ENCODE measurements around the gene RTN4.
"Not testable (repeated sequence)": the region's sequence is repeated elsewhere in the genome, so short reads cannot be mapped to it uniquely, and the experiment has no call there.

The RTN4 gene

DNA sequence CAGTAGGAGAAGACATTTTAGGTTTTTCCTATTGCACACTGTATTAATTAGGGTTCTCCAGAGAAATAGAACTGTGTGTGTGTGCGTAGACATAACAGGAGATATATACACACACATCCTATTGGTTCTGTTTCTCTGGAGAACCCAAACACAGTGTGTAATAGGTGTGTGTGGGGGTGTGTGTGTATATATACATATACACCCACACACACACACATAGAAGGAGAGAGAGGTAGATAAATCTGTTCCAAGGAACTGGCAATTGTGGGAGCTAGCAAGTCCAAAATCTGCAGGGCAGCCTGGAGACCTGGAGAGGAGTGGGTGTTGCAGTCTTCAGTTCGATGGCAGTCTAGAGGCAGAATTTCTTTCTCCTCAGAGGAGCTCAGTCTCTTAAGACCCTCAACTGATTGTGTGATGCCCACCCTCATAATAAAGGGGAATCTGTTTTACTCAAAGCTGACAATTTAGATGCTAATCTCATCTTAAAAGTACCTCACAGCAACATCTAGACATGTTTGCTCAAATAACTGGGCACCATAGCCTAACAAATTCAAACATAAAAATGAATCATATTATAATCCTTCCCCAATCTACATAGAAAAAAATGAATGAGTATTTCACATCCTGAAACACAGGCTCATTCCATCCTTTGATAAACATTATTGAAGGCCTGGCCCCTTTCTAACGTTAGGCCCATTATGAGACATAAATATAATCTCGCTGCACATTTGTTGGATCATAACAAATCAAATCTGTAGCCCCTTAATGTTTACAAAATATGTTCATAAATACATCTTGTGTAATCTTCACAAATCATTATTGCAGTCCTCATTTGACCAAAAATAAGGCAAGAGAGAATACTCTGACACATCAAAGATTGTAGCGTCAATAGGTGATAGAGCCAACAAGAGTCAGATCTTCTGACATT, 35.1 kb upstream of the RTN4 start:
- DNase-seq: no peak
- no peak overlapping the region for H3K27ac Mint-ChIP-seq
- no peaks in the 10 kb centered on the region for H3K27me3 Mint-ChIP-seq
- H3K4me1 Mint-ChIP-seq: no peaks in the 10 kb centered on the region
- ATAC-seq (replicated peaks): no peak
- no peak overlapping the region for H3K4me3 Mint-ChIP-seq
- H3K36me3 Mint-ChIP-seq: peaks cover 0 to 2% of the 10 kb centered on the region in 2 donors
- peaks cover 2 to 4% of the 10 kb centered on the region in 2 donors for H3K9me3 Mint-ChIP-seq

DNA sequence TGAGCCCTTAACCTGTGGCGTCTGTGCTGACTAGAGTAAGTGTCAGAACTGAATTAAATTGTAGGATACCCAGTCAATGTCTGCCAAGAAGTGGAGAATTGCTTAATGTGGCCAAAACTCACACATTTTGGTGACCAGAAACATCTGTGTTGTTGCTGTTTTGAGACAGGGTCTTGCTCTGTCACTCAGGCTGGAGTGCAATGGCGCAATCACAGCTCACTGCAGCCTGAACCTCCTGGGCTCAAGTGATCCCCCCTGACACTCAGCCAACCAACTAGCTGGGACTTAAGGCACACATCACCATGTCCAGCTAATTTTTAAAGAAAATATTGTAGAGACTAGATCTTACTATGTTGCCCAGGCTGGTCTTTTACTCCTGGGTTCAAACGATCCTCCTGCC, 34.4 kb upstream of the RTN4 start:
- no peak overlapping the region for H3K27ac Mint-ChIP-seq

DNA sequence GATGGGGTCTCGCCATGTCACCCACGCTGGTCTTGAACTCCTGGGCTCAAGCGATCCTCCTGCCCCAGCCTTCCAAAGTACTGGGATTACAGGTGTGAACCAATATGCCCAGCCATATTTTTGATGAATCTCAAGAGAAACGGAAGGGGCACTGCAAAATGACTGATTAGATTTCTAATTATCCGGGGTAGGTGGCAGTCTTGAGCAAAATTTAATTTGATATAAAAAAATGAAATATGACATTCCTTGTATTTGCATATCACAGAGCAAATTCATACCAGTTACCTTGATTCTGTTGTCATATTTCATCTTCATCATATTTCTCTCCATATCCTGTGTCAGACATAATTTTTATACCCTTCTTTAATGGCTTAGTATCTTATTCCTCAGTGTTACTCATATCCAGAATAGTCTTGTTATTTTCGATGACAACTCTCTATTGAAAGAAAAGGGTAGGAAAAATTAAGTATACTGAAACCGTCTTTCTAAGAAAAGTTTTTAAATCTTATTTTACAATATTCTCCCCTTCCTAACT, 30.0 kb upstream of the RTN4 start:
- peaks cover 5 to 6% of the 10 kb centered on the region in 2 donors for H3K9me3 Mint-ChIP-seq
- H3K4me1 Mint-ChIP-seq: no peaks in the 10 kb centered on the region
- ATAC-seq (replicated peaks) (no peak), DNase-seq (no peak)
- no peaks in the 10 kb centered on the region for H3K27me3 Mint-ChIP-seq
- no peak overlapping the region for H3K27ac Mint-ChIP-seq
- no peak overlapping the region for H3K4me3 Mint-ChIP-seq
- peaks cover 0 to 6% of the 10 kb centered on the region in 2 donors for H3K36me3 Mint-ChIP-seq

More for the DNA sequence above, 34.4 kb upstream of the RTN4 start:
- peaks cover 5 to 6% of the 10 kb centered on the region in 2 donors for H3K9me3 Mint-ChIP-seq
- H3K4me3 Mint-ChIP-seq: no peak overlapping the region
- ATAC-seq (replicated peaks): no peak
- DNase-seq: no peak
- H3K36me3 Mint-ChIP-seq: peaks cover 0 to 6% of the 10 kb centered on the region in 2 donors
- H3K4me1 Mint-ChIP-seq: no peaks in the 10 kb centered on the region
- H3K27me3 Mint-ChIP-seq: no peaks in the 10 kb centered on the region

DNA sequence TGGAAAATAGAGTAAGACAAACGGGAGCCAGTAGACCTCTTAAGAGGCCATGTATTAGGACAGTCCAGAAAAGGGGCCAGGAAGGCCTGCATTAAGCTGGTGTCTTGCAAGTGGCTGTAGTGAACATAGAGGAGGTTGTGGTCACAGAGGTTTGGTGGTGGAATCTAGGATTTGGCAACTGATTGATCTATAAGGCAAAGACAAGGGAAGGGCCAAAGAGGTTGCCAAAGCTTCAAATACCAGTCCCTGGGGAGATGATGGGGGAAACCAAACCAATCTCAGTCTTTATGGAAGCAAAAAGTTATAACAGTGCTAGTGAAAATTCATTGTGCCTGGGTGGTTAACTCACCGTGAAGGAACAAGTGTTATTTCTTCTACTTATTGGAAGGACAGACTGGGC, 28.7 kb upstream of the RTN4 start:
- Mint-ChIP-seq H3K4me3 (no peak overlapping the region), H3K36me3 (peaks cover 0 to 6% of the 10 kb centered on the region in 2 donors), H3K27me3 (no peaks in the 10 kb centered on the region), H3K27ac (no peak overlapping the region), H3K9me3 (peaks cover 5 to 6% of the 10 kb centered on the region in 2 donors), H3K4me1 (no peaks in the 10 kb centered on the region)
- no peak for ATAC-seq (replicated peaks)
- DNase-seq: no peak

DNA sequence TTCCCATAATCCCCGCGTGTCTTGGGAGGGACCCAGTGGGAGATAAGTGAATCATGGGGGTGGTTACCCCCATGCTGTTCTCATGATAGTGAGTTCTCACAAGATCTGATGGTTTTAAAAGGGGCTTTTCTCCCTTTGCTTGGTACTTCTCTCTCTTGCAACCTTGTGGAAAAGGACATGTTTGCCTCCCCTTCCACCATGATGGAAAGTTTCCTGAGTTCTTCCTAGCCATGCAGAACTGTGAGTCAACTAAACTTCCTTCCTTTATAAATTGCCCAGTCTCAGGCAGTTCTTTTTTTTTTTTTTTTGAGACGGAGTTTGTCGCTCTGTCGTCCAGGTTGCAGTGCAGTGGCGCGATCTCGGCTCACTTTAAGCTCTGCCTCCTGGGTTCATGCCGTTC, 26.5 kb upstream of the RTN4 start:
- H3K4me1 Mint-ChIP-seq: no peaks in the 10 kb centered on the region
- no peak overlapping the region for H3K4me3 Mint-ChIP-seq
- DNase-seq (no peak), ATAC-seq (replicated peaks) (no peak)
- H3K9me3 Mint-ChIP-seq: peaks cover 5 to 6% of the 10 kb centered on the region in 2 donors
- H3K36me3 Mint-ChIP-seq: peaks cover 0 to 6% of the 10 kb centered on the region in 2 donors
- no peaks in the 10 kb centered on the region for H3K27me3 Mint-ChIP-seq
- no peak overlapping the region for H3K27ac Mint-ChIP-seq

DNA sequence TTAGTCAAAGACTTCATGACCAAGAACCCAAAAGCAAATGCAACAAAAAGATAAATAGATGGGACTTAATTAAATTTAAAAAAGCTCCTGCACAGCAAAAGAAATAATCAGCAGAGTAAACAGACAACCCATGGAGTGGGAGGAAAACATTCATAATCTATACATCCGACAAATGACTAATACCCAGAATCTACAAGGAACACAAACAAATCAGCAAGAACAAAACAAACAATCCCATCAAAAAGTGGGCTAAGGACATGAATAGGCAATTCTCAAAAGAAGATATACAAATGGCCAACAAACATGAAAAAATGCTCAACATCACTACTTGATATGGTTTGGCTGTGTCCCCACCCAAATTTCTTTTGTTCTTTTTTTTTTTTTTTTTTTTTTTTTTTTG, 25.8 kb upstream of the RTN4 start:
- ATAC-seq (replicated peaks); H3K27ac Mint-ChIP-seq; H3K4me3 Mint-ChIP-seq; H3K9me3 Mint-ChIP-seq; H3K27me3 Mint-ChIP-seq; H3K36me3 Mint-ChIP-seq; H3K4me1 Mint-ChIP-seq; DNase-seq: not testable (repeated sequence)

DNA sequence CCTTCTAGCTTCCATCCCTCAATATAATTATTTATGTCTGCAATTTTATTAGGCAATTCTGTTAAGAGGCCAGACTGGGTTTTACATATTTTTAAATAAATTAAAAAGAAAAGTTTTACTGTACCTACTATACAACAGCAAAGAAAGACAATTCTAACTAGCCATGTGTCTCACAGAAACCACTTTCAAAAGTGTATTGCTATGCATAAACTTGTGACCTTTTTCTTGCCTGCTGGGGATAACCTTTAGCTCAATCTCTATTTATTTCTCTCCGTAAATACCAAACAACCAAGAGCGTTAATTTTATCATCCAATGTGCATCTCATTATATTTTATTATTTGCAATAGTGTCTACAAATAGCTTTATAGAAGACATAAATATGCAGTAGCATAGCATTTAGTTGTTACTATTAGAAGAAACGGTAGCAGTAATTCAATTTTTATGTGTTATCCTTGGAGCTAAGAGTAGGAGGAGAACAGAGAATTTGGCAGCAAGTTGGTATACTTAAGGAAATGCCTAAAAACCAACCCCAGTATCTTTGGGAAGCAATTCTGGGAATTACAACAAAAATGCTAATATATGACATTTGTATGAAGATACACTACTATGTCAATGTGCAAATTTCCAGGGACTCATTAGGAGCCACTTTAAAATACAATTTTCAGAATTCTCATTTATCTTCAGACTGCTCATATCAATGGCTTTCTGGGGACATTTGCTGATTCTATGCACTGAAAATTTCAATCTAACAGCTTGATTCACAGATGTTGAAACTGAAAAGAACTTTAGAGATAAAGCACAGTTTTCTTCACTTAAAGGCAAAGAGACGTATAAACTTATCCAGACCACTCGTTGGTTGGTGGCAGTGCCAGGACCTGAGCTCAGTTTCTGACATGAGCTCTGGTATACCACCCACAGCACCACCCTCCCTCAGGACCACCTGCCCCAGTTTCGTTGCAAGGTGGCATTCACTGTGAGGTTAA, 23.0 kb upstream of the RTN4 start:
- H3K36me3 Mint-ChIP-seq: no peaks in the 10 kb centered on the region
- no peak for ATAC-seq (replicated peaks)
- DNase-seq: no peak
- no peak overlapping the region for H3K27ac Mint-ChIP-seq
- no peaks in the 10 kb centered on the region for H3K4me1 Mint-ChIP-seq
- H3K27me3 Mint-ChIP-seq: no peaks in the 10 kb centered on the region
- no peak overlapping the region for H3K4me3 Mint-ChIP-seq
- no peaks in the 10 kb centered on the region for H3K9me3 Mint-ChIP-seq

DNA sequence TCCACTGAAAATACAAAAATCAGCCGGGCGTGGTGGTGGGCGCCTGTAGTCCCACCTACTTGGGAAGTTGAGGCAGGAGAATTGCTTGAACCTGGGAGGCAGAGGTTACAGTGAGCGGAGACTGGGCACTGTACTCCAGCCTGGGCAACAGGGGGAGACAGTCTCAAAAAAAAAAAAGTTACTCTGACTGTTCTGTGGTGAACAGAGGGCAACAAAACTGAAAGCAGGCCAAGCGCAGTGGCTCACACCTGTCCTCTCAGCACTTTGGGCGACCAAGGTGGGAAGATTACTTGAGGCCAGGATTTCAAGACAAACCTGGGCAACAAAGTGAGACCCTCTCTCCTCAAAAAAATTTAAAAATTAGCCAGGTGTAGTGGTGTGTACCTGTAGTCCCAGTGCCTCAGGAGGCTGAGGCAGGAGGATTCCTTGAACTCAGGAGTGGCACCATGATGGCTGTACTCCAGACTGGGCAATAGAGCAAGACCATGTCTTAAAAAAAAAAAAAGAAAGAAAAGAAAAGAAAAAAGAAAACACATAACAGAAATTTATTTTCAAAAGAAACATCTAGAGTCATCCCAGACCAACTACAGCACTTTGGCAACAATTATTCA, 13.6 kb upstream of the RTN4 start:
- H3K4me3 Mint-ChIP-seq: no peak overlapping the region
- no peaks in the 10 kb centered on the region for H3K4me1 Mint-ChIP-seq
- no peak for ATAC-seq (replicated peaks)
- H3K27ac Mint-ChIP-seq: no peak overlapping the region
- DNase-seq: no peak
- H3K9me3 Mint-ChIP-seq: peaks cover 0 to 2% of the 10 kb centered on the region in 2 donors
- no peaks in the 10 kb centered on the region for H3K36me3 Mint-ChIP-seq
- no peaks in the 10 kb centered on the region for H3K27me3 Mint-ChIP-seq

DNA sequence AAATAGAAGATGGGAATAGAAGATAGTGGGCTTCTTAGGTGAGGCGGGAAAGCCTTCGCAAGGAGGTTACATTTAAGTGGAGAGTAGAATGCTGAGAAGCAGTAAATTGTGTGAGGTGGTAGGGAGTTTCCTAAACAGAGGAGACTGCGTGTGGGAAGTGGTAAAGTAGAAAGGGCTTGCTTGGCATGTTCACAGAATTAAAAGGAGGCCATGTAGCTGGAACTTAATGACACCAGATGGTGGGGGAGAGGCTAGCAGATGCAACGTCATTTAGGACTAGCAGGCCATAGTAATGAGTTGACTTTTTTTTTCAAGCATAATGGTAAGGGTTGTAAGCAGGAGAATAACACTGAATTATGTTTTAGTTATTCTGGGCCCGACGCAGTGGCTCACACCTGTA, 13.0 kb upstream of the RTN4 start:
- DNase-seq: no peak
- Mint-ChIP-seq H3K9me3 (peaks cover 0 to 2% of the 10 kb centered on the region in 2 donors), H3K27ac (no peak overlapping the region), H3K36me3 (no peaks in the 10 kb centered on the region), H3K4me1 (no peaks in the 10 kb centered on the region), H3K4me3 (no peak overlapping the region), H3K27me3 (no peaks in the 10 kb centered on the region)
- ATAC-seq (replicated peaks): no peak

DNA sequence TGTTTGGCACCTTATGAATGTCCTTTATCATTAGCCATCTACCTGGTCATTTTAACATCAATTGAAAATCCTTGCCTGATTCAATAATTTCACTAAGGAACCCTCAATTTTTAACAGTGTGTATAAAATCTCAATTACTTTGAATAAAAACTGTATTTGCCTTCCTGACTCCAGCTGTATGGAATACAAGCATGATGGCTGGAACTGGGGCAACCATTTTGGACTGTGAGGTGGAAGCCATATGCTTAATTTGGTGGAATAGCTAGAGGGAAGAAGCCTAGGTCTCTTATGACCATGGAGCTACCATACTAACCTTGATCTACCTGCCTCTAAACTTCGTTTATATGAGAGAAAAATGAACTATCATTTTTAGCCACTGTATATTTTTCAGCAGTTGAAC, 12.5 kb upstream of the RTN4 start:
- H3K9me3 Mint-ChIP-seq: peaks cover 0 to 2% of the 10 kb centered on the region in 2 donors
- H3K27me3 Mint-ChIP-seq: no peaks in the 10 kb centered on the region
- DNase-seq (no peak), ATAC-seq (replicated peaks) (no peak)
- H3K4me3 Mint-ChIP-seq: no peak overlapping the region
- no peak overlapping the region for H3K27ac Mint-ChIP-seq
- H3K4me1 Mint-ChIP-seq: no peaks in the 10 kb centered on the region
- H3K36me3 Mint-ChIP-seq: no peaks in the 10 kb centered on the region

DNA sequence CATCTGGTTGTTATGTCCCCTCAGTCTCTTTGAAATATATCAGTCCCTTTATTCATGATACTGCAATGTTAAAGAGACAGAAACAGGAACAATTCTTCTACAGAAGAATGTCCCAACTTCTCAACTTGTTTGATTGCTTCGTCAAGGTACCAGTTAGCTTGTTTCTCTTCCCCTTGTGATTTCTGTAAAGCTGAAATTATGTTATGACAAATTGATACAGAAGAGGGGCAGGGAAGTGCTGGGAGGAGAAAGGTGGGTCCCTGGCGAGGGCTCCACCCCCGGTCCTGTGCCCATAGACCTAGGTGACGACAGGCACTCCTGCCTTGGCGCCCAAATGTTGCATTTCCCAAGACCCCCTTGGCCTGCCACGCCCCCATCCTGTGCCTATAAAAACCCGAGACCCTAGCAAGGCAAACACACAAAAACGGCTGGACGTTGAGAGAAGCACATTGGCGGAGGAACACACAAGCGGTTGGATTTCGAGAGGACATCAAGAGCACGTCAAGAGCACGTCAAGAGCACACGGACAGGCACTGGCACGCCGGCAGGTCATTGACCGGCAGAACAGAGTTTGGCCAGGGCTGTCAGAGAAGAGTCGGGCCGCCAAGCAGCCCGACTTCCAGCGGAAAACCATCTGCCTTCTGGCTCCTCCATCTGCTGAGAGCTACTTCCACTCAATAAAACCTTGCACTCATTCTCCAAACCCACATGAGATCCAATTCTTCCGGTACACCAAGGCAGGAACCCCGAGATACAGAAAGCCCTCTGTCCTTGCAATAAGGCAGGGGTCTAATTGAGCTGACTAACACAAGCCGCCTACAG, 11.5 kb upstream of the RTN4 start:
- Mint-ChIP-seq H3K9me3 (peaks cover 0 to 2% of the 10 kb centered on the region in 2 donors), H3K27me3 (no peaks in the 10 kb centered on the region), H3K36me3 (no peaks in the 10 kb centered on the region), H3K4me3 (no peak overlapping the region), H3K4me1 (no peaks in the 10 kb centered on the region), H3K27ac (no peak overlapping the region)
- ATAC-seq (replicated peaks) (no peak), DNase-seq (no peak)

DNA sequence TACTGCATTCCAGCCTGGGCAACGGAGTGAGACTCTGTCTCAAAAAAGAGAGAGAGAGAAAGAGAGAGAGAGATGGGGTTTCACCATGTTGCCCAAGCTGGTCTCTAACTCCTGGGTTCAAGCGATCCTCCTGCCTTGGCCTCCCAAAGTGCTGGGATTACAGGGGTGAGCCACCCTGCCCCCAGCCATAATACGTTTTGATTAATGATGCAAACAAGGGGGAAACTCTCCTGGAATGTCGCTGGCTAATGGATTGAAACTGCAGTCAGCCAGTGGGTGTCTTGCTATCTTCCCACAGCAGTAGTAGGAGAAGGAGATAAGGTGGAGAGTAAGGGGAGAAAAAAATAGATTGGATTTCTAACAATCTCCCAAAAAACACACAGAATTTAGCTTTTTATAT, 9.5 kb upstream of the RTN4 start:
- no peak overlapping the region for H3K4me3 Mint-ChIP-seq
- no peaks in the 10 kb centered on the region for H3K27me3 Mint-ChIP-seq
- ATAC-seq (replicated peaks) (no peak), DNase-seq (no peak)
- peaks cover 0 to 2% of the 10 kb centered on the region in 2 donors for H3K9me3 Mint-ChIP-seq
- H3K27ac Mint-ChIP-seq: no peak overlapping the region
- peaks cover under 1 to 4% of the 10 kb centered on the region in 2 donors for H3K4me1 Mint-ChIP-seq
- no peaks in the 10 kb centered on the region for H3K36me3 Mint-ChIP-seq

DNA sequence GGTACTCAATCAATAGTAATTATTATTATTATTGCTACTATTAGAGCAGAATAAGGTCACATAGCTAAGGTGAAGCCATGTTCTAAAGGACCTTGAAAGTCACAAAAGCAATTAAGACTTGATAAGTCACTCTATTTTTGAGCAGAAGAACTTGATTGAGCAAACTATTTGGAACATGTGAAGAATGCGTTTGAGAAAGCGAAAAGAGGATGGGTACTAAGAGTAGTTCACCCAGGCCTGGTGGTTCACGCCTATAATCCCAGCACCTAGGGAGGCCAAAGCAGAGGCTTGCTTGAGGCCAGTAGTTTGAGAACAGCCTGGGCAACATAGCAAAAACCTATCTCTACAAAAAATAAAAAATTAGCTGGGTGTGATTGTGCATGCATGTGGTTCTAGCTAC, 7.2 kb upstream of the RTN4 start:
- H3K4me3 Mint-ChIP-seq: no peak overlapping the region
- no peaks in the 10 kb centered on the region for H3K36me3 Mint-ChIP-seq
- H3K27me3 Mint-ChIP-seq: no peaks in the 10 kb centered on the region
- no peak for ATAC-seq (replicated peaks)
- no peak for DNase-seq
- H3K4me1 Mint-ChIP-seq: peaks cover 9 to 16% of the 10 kb centered on the region in 2 donors
- H3K27ac Mint-ChIP-seq: no peak overlapping the region
- peaks cover 0 to 2% of the 10 kb centered on the region in 2 donors for H3K9me3 Mint-ChIP-seq
